Mesenchymal stem cell (in vitro differentiated cells and primary cell): ENCODE measurements around the gene KCNIP4.

Experiments
- DNase-seq: peaks from one replicate; pipeline ENCODE4 v3.0.0-alpha.2; 2013
- H2AFZ ChIP-seq: one replicate; pipeline ENCODE4 v1.6.1; 2013; ENCODE audit warnings: low read depth, mild to moderate bottlenecking, control low read depth, inconsistent platforms, low read length, moderate library complexity
- H2AK5ac ChIP-seq: 2 replicates; pipeline ENCODE4 v1.6.1; 2013; ENCODE audit warnings: low read length, moderate library complexity, mild to moderate bottlenecking, inconsistent platforms; ENCODE audit not compliant: severe bottlenecking
- H2BK120ac ChIP-seq: one replicate; pipeline ENCODE4 v1.6.1; 2013; ENCODE audit warnings: low read depth, mild to moderate bottlenecking, inconsistent platforms, low read length, moderate library complexity
- H2BK12ac ChIP-seq, 2 experiments: one replicate each; pipeline ENCODE4 v1.6.1; 2013; ENCODE audit warnings: inconsistent platforms in 2 of 2, low read length in 2 of 2, mild to moderate bottlenecking in 2 of 2, moderate library complexity in 2 of 2, control low read depth in 1 of 2
- H2BK15ac ChIP-seq: one replicate; pipeline ENCODE4 v1.6.1; 2013; ENCODE audit warnings: mild to moderate bottlenecking, low read depth, inconsistent platforms; ENCODE audit not compliant: poor library complexity, severe bottlenecking
- H2BK5ac ChIP-seq: 2 replicates; pipeline ENCODE4 v1.6.1; 2013; ENCODE audit warnings: low read depth, mild to moderate bottlenecking, low read length, control low read depth, inconsistent platforms; ENCODE audit not compliant: poor library complexity, severe bottlenecking
- H3K14ac ChIP-seq, 2 experiments: one replicate each; pipeline ENCODE4 v1.6.1; 2013; ENCODE audit warnings: inconsistent platforms in 2 of 2, low read length in 2 of 2, control low read depth in 1 of 2, mild to moderate bottlenecking in 1 of 2, moderate library complexity in 1 of 2
- H3K18ac ChIP-seq, 2 experiments: one replicate each; pipeline ENCODE4 v1.6.1; 2013; ENCODE audit warnings: inconsistent platforms in 2 of 2, low read length in 2 of 2, control low read depth in 1 of 2, low read depth in 1 of 2, mild to moderate bottlenecking in 1 of 2
- H3K23ac ChIP-seq, 2 experiments: one replicate each; pipeline ENCODE4 v1.6.1; 2013; ENCODE audit warnings: inconsistent platforms in 2 of 2, low read length in 2 of 2, mild to moderate bottlenecking in 2 of 2, moderate library complexity in 2 of 2, control low read depth in 1 of 2
- H3K27ac ChIP-seq: 2 replicates; pipeline ENCODE4 v1.5.1; 2013; ENCODE audit warnings: mild to moderate bottlenecking, moderate library complexity, low read length, control low read depth, inconsistent platforms; ENCODE audit not compliant: poor library complexity, severe bottlenecking
- H3K27me3 ChIP-seq, 2 experiments: 2 replicates each; pipeline versions ENCODE4 v1.6.1 to v1.7.0; 2013; ENCODE audit warnings: low read length in 2 of 2, mild to moderate bottlenecking in 2 of 2, moderate library complexity in 2 of 2, control low read depth in 1 of 2, inconsistent platforms in 1 of 2; ENCODE audit not compliant: control insufficient read depth in 1 of 2, insufficient read depth in 1 of 2
- H3K36me3 ChIP-seq, 2 experiments: 2 replicates each; pipeline versions ENCODE4 v1.6.1 to v1.7.0; 2013; ENCODE audit warnings: low read length in 2 of 2, control low read depth in 1 of 2, inconsistent platforms in 1 of 2, low read depth in 1 of 2, mild to moderate bottlenecking in 1 of 2; ENCODE audit not compliant: insufficient read depth in 2 of 2, control insufficient read depth in 1 of 2
- H3K4ac ChIP-seq, 2 experiments: one replicate each; pipeline ENCODE4 v1.6.1; 2013; ENCODE audit warnings: inconsistent platforms in 2 of 2, low read length in 2 of 2, mild to moderate bottlenecking in 2 of 2, moderate library complexity in 2 of 2, control low read depth in 1 of 2, low read depth in 1 of 2
- H3K4me1 ChIP-seq: 2 replicates; pipeline ENCODE4 v1.6.1; 2013; ENCODE audit warnings: low read depth, low read length, control low read depth; ENCODE audit not compliant: control insufficient read depth, insufficient read depth
- H3K4me2 ChIP-seq: 2 replicates; pipeline ENCODE4 v1.6.1; 2013; ENCODE audit warnings: low read length, mild to moderate bottlenecking, inconsistent platforms; ENCODE audit not compliant: poor library complexity, severe bottlenecking
- H3K4me3 ChIP-seq, 2 experiments: 2 replicates each; pipeline versions ENCODE4 v1.5.1 to v1.7.0; 2013; ENCODE audit warnings: low read length in 2 of 2, mild to moderate bottlenecking in 2 of 2, control low read depth in 1 of 2, low read depth in 1 of 2; ENCODE audit not compliant: insufficient read depth in 1 of 2
- H3K79me1 ChIP-seq: replicated peaks from 2 replicates; pipeline ENCODE4 v1.6.1; 2013; ENCODE audit warnings: mild to moderate bottlenecking, control low read depth, low read length, inconsistent platforms; ENCODE audit not compliant: poor library complexity, severe bottlenecking
- H3K9ac ChIP-seq: 2 replicates; pipeline ENCODE4 v1.7.0; 2013; ENCODE audit warnings: mild to moderate bottlenecking, low read length, moderate library complexity
- H3K9me3 ChIP-seq: 2 replicates; pipeline ENCODE4 v1.7.0; 2013; ENCODE audit warnings: mild to moderate bottlenecking, low read length; ENCODE audit not compliant: control insufficient read depth
- H4K8ac ChIP-seq: one replicate; pipeline ENCODE4 v1.6.1; 2013; ENCODE audit warnings: inconsistent platforms, mild to moderate bottlenecking, low read length, moderate library complexity
- H4K91ac ChIP-seq: one replicate; pipeline ENCODE4 v1.6.1; 2013; ENCODE audit warnings: mild to moderate bottlenecking, low read length, inconsistent platforms
- WGBS: methylation state at CpG from one replicate; pipeline ENCODE4 v1.1.7; 2013; ENCODE audit warnings: mixed read lengths; 5-methylcytosine and 5-hydroxymethylcytosine counted together

KCNIP4 gene

GRCh38 chr4:21410372-21410771, 538.2 kb downstream of the KCNIP4 start:
- H3K9ac ChIP-seq = no peak overlapping the region
- no peak for DNase-seq
- no peak overlapping the region for H3K27ac ChIP-seq
- H4K91ac ChIP-seq = no peak overlapping the region
- H2BK5ac ChIP-seq = no peak overlapping the region
- H3K79me1 ChIP-seq = no peaks in the 10 kb centered on the region
- H3K18ac ChIP-seq = no peak overlapping the region
- WGBS = 83% methylated on average over 4 of the region's 4 CpGs
- no peaks in the 10 kb centered on the region for H3K4me1 ChIP-seq
- H2BK15ac ChIP-seq = no peak overlapping the region
- no peak overlapping the region for H3K4ac ChIP-seq
- H3K36me3 ChIP-seq = no peaks in the 10 kb centered on the region
- H3K4me3 ChIP-seq = no peak overlapping the region
- H2AFZ ChIP-seq = no peak overlapping the region
- H3K4me2 ChIP-seq = no peak overlapping the region
- no peaks in the 10 kb centered on the region for H3K9me3 ChIP-seq
- H3K27me3 ChIP-seq = no peaks in the 10 kb centered on the region
- no peak overlapping the region for H2BK120ac ChIP-seq
- H3K14ac ChIP-seq = no peak overlapping the region
- H2BK12ac ChIP-seq = no peak overlapping the region
- H2AK5ac ChIP-seq = no peak overlapping the region
- H3K23ac ChIP-seq = no peak overlapping the region
- H4K8ac ChIP-seq = no peak overlapping the region

GRCh38 chr4:21387683-21388082, 560.9 kb downstream of the KCNIP4 start:
- DNase-seq = no peak
- 57% methylated on average over 3 of the region's 4 CpGs for WGBS
- no peaks in the 10 kb centered on the region for H3K79me1 ChIP-seq

GRCh38 chr4:21386166-21386780, 562.3 kb downstream of the KCNIP4 start:
- H4K91ac ChIP-seq = no peak overlapping the region
- no peak overlapping the region for H3K27ac ChIP-seq
- no peak overlapping the region for H2AK5ac ChIP-seq
- no peak overlapping the region for H3K4me3 ChIP-seq
- no peaks in the 10 kb centered on the region for H3K79me1 ChIP-seq
- DNase-seq = no peak
- no peak overlapping the region for H2BK120ac ChIP-seq
- H3K36me3 ChIP-seq = no peaks in the 10 kb centered on the region
- no peak overlapping the region for H2AFZ ChIP-seq
- H3K9ac ChIP-seq = no peak overlapping the region
- no peaks in the 10 kb centered on the region for H3K9me3 ChIP-seq
- no peak overlapping the region for H3K14ac ChIP-seq
- H2BK15ac ChIP-seq = no peak overlapping the region
- no peak overlapping the region for H2BK12ac ChIP-seq
- 66% methylated on average over 2 of the region's 3 CpGs for WGBS
- H3K4me2 ChIP-seq = no peak overlapping the region
- H3K23ac ChIP-seq = no peak overlapping the region
- H3K4me1 ChIP-seq = no peaks in the 10 kb centered on the region
- H2BK5ac ChIP-seq = no peak overlapping the region
- H3K18ac ChIP-seq = no peak overlapping the region
- no peaks in the 10 kb centered on the region for H3K27me3 ChIP-seq
- H3K4ac ChIP-seq = no peak overlapping the region
- H4K8ac ChIP-seq = no peak overlapping the region

More at GRCh38 chr4:21387683-21388082, 560.9 kb downstream of the KCNIP4 start:
- H2AK5ac ChIP-seq = no peak overlapping the region
- H4K91ac ChIP-seq = no peak overlapping the region
- H3K18ac ChIP-seq = no peak overlapping the region
- no peak overlapping the region for H2BK120ac ChIP-seq
- H2BK12ac ChIP-seq = no peak overlapping the region
- H3K27me3 ChIP-seq = no peaks in the 10 kb centered on the region
- no peak overlapping the region for H3K4ac ChIP-seq
- H3K9ac ChIP-seq = no peak overlapping the region
- H3K36me3 ChIP-seq = no peaks in the 10 kb centered on the region
- no peak overlapping the region for H3K4me3 ChIP-seq
- no peak overlapping the region for H3K27ac ChIP-seq
- H2BK15ac ChIP-seq = no peak overlapping the region
- H4K8ac ChIP-seq = no peak overlapping the region
- H3K4me2 ChIP-seq = no peak overlapping the region
- no peaks in the 10 kb centered on the region for H3K9me3 ChIP-seq
- peak overlapping the region; percentile 24 for H2BK5ac ChIP-seq
- H3K14ac ChIP-seq = no peak overlapping the region
- H2AFZ ChIP-seq = no peak overlapping the region
- no peak overlapping the region for H3K23ac ChIP-seq
- no peaks in the 10 kb centered on the region for H3K4me1 ChIP-seq

- 90% methylated on average over 2 of the region's 4 CpGs for WGBS
- no peak overlapping the region for H3K4me2 ChIP-seq
- no peak overlapping the region for H2BK5ac ChIP-seq
- H3K4me3 ChIP-seq = no peak overlapping the region
- no peak overlapping the region for H4K91ac ChIP-seq
- H3K4me1 ChIP-seq = no peaks in the 10 kb centered on the region
- no peaks in the 10 kb centered on the region for H3K36me3 ChIP-seq
- H3K9ac ChIP-seq = no peak overlapping the region
- no peaks in the 10 kb centered on the region for H3K27me3 ChIP-seq
- no peak overlapping the region for H2AFZ ChIP-seq
- no peaks in the 10 kb centered on the region for H3K79me1 ChIP-seq
- no peak overlapping the region for H3K14ac ChIP-seq
- no peaks in the 10 kb centered on the region for H3K9me3 ChIP-seq
- H3K23ac ChIP-seq = no peak overlapping the region
- no peak overlapping the region for H4K8ac ChIP-seq
- H2BK15ac ChIP-seq = no peak overlapping the region
- H2BK12ac ChIP-seq = no peak overlapping the region
- H2BK120ac ChIP-seq = no peak overlapping the region
- DNase-seq = no peak
- no peak overlapping the region for H3K4ac ChIP-seq
- H3K18ac ChIP-seq = no peak overlapping the region
- H2AK5ac ChIP-seq = no peak overlapping the region
- no peak overlapping the region for H3K27ac ChIP-seq
Measured at GRCh38 chr4:21385706-21386105, 562.9 kb downstream of the KCNIP4 start.
